T-helper 2 cell treated with Interferon-gamma antibody and Interleukin-4, amounts not matched to agents 5 μg/mL and 100 μg/mL, for 36 hours (primary cell): ENCODE measurements around the gene PGPEP1.
A peak's percentile ranks its signal among the peaks of the same experiment; 100 is the strongest.

Experiments
- DNase-seq: peaks from one replicate; pipeline ENCODE4 v3.0.0; 2021; ENCODE audit warnings: low spot score
- H3K27ac Mint-ChIP-seq: one replicate; pipeline ENCODE4 v1.8.0; 2021; ENCODE audit warnings: mild to moderate bottlenecking, mixed read lengths
- H3K27me3 Mint-ChIP-seq: one replicate; pipeline ENCODE4 v1.8.0; 2021; ENCODE audit warnings: low read depth, mixed read lengths
- H3K36me3 Mint-ChIP-seq: one replicate; pipeline ENCODE4 v1.8.0; 2021; ENCODE audit warnings: low read depth, mixed read lengths
- H3K4me1 Mint-ChIP-seq: one replicate; pipeline ENCODE4 v1.8.0; 2021; ENCODE audit warnings: low read depth, mixed read lengths
- H3K4me3 Mint-ChIP-seq: one replicate; pipeline ENCODE4 v1.8.0; 2022; ENCODE audit warnings: mild to moderate bottlenecking, moderate library complexity, mixed read lengths
- H3K9me3 Mint-ChIP-seq: one replicate; pipeline ENCODE4 v1.8.0; 2021; ENCODE audit warnings: mixed read lengths

Gene PGPEP1, protein sequence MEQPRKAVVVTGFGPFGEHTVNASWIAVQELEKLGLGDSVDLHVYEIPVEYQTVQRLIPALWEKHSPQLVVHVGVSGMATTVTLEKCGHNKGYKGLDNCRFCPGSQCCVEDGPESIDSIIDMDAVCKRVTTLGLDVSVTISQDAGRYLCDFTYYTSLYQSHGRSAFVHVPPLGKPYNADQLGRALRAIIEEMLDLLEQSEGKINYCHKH

DNA sequence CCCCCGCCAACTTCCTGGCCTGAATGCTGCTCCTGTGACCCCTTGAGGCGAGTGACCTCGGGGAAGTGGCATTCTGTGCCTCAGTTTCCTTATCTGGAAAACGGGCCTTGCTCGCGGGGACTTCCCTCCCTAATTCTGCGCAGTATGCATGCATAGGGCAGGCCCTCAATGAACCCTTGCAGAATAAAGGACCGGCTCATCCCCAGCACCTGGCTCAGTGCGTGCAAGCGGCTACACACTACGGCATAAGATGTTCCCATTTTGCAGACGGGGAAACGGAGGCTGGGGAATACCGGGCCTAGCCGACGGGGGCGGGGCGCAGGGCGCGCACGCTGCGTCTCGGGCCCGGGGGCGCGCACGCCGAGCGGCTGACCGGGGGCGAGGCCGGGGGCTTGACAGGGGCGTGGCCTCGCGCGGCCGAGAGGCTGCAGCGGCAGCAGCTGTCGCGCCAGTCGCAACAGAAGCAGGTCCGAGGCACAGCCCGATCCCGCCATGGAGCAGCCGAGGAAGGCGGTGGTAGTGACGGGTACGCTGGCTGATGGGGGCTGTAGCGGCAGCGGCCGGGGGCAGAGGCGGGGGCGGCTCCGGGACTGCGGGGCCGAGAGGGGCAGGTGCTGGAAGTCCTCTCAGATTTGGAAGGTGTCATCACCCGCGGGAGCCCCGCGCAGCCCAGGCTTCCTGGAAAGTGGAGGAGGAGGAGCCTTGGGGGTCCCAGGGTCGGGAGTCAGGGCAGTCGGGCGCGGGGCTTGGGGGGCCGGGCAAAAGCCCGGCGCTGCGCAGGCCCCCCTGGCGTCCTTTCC lies at the start of gene PGPEP1:
TSS of gene PGPEP1 (plus strand) at position 409 of the 800 bp plus-strand sequence. CDS start at position 493, 84 bp downstream.
- peak within 1 kb of the TSS; percentile 91 for H3K4me3 Mint-ChIP-seq
- no peaks in the 10 kb centered on the region for H3K9me3 Mint-ChIP-seq
- DNase-seq: peak; percentile 73

DNA sequence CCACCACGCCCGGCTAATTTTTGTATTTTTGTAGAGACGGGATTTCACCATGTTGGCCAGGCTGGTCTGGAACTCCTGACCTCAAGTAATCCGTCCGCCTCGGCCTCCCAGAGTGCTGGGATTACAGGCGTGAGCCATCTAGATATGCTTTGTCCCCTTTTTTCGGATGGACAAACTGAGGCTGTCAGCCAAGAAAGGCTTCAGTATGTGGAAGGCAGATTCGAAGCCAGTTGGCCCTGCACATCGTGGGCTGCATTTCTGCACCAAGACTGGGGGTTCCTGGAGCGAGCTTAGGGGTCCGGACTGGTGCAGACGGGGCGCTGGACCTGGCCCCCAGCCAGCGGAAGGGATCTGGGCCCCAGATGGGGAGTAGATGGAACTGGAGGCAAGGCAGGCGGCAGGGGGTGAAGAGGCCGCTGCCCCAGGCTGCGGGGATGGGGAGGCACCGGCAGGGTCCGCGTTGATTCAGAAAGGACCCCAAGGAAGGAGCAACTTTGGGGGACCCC lies 49.3 kb upstream of the PGPEP1 start:
- Mint-ChIP-seq H3K36me3 (peaks cover 20% of the 10 kb centered on the region), H3K4me1 (peaks cover 55% of the 10 kb centered on the region), H3K27ac (peak overlapping the region; percentile 94), H3K27me3 (no peaks in the 10 kb centered on the region), H3K9me3 (no peaks in the 10 kb centered on the region), H3K4me3 (peak overlapping the region; percentile 94)
- peak; percentile 41 for DNase-seq

More for the DNA sequence above, at the start of gene PGPEP1:
- no peaks in the 10 kb centered on the region for H3K27me3 Mint-ChIP-seq
- peaks cover 6% of the 10 kb centered on the region for H3K4me1 Mint-ChIP-seq
- peak within 1 kb of the TSS; percentile 87 for H3K27ac Mint-ChIP-seq
- peaks cover 9% of the 10 kb centered on the region for H3K36me3 Mint-ChIP-seq

DNA sequence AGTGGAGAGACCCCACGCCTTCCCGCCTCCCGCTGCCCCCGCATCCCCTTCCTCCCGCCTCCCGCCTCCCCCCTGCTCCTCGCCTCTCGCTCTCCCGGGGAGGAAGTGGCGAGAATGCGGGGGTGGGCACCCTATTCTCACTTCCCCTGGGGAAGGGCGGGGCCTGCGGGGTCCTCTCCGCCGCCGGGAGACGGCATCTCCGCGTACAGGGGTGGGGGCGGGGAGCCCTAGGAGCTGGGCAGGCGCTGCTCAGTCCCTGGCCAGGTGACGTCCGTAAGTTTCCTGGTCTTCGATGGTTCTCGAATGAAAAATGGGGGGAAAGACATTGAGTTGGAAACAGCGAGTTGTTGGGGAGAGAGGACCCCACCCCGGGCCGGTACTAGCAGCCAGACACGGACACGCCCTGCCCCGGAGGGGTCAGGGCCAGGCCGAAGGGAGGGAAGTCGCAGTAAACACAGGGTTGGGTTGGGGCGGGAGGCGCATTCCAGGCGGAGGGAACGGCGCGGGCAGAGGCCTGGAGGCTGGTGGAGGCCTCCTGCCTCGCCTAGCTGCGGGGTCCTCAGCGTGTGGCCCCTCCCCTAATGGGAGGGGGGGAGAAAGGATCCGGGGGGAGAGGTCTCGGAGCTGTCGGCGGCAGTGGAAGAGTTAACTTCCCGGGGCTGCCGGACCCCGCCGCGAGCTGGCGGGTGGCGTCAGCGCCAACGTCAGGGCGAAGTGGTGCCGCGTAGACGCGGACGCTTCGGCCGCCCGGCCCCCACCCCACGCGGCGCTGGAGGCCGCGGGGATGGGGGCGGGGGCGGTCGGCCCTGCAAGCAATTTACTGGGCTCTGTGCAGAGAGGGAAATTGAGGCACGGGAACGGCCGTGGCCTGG lies 48.6 kb upstream of the PGPEP1 start:
- Mint-ChIP-seq H3K27ac (peak overlapping the region; percentile 94), H3K36me3 (peaks cover 22% of the 10 kb centered on the region), H3K4me3 (peak overlapping the region; percentile 94), H3K9me3 (no peaks in the 10 kb centered on the region), H3K27me3 (no peaks in the 10 kb centered on the region), H3K4me1 (peaks cover 52% of the 10 kb centered on the region)
- DNase-seq: peak; percentile 93

DNA sequence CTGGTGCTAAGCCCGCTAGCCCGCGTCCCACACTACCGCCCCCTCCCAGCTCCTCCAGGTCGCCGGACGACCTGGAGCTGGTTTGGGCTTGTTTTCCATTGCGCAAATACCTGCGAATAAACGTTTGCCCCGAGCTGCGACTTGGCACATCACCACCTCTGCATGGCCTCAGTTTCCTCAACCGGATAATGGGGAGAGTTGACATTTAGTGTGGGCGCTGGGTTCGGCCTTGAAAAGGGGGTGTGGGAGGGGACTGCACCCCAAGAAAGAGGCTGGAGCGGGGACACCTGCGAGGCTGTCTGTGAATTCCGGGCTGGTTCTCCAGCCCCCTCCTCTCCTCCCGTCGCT lies 48.0 kb upstream of the PGPEP1 start:
- Mint-ChIP-seq H3K27me3 (no peaks in the 10 kb centered on the region), H3K36me3 (peaks cover 24% of the 10 kb centered on the region), H3K9me3 (no peaks in the 10 kb centered on the region), H3K4me3 (peak overlapping the region; percentile 94), H3K27ac (peak overlapping the region; percentile 94), H3K4me1 (peaks cover 51% of the 10 kb centered on the region)
- peak; percentile 77 for DNase-seq

DNA sequence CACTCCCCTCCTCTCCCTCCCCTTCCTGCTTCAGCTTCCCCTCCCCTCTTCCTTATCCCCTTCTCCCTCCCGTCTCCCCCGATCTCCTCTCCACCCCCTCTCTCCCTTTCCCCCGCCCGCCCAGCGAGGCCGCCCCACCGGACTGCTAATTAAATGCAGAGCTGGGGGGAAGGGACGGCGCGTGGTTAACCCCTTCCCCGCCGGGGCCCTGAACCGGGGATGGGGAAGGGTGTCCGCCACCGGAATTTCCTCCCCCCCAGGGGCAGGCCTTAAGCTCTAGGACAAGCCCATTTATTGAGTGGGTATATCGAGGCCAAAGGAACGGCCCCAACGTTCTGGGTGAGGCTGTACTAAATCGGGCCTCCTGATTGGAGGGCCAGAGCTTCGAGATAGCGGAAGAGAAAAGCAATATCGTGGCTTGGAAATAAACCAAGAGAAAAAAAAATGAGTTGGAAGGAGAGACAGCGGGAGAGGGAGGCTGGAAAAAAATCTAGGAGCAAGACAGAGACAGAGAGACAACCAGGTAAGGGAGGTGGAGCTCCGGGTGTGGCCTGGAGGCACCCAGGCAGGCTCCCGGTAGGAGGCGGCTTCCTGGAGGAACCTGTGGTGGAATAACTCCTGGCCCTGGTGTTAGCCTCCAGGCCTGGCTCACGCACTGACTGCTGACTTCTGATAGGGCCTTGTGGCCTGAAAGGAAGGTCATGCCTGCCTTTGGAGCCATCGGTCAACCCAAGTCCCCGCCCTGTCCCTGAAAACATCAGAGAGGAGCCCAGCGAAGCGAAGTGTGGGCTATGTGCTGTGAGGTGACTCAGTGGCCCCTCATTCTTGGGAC lies 47.4 kb upstream of the PGPEP1 start:
- H3K36me3 Mint-ChIP-seq: peaks cover 24% of the 10 kb centered on the region
- no peaks in the 10 kb centered on the region for H3K27me3 Mint-ChIP-seq
- no peaks in the 10 kb centered on the region for H3K9me3 Mint-ChIP-seq
- peak overlapping the region; percentile 94 for H3K4me3 Mint-ChIP-seq
- peaks cover 51% of the 10 kb centered on the region for H3K4me1 Mint-ChIP-seq
- H3K27ac Mint-ChIP-seq: peak overlapping the region; percentile 94
- peak; percentile 81 for DNase-seq

DNA sequence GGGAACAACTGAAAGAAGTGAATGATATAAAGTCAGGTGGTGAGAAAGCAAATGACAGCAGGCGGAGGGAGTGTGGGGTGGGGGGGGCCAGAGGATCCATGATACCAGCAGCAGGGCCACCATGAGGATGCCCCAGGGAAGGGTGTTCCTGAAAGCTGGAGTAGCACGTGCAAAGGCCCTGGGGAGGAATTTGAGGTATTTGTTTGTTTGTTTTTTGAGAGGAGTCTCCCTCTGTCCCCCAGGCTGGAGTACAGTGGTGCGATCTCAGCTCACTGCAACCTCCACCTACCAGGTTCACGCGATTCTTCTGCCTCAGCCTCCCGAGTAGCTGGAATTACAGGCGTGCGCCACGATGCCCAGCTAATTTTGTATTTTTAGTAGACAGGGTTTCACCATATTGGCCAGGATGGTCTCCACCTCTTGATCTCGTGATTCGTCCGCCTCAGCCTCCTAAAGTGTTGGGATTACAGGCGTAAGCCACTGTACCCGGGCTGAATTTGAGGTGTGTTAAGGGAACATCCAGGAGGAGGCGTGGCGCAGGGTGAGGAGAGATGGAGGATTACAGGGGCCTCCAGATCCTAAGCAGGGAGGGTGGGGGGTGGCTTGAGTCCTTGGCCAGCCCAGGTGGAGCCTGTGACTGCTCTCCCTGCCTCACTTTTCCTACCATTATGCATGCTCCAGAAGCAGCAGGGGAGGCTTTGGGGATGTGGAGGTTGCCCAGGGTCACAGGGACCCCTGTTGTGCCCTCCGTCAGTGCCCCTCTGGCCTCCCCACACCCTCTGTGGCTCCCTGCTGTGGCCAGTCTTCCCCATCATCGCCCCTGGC lies 46.5 kb upstream of the PGPEP1 start:
- H3K36me3 Mint-ChIP-seq: peaks cover 26% of the 10 kb centered on the region
- peak overlapping the region; percentile 94 for H3K4me3 Mint-ChIP-seq
- peak overlapping the region; percentile 94 for H3K27ac Mint-ChIP-seq
- peaks cover 50% of the 10 kb centered on the region for H3K4me1 Mint-ChIP-seq
- no peaks in the 10 kb centered on the region for H3K9me3 Mint-ChIP-seq
- no peaks in the 10 kb centered on the region for H3K27me3 Mint-ChIP-seq
- DNase-seq: no peak

DNA sequence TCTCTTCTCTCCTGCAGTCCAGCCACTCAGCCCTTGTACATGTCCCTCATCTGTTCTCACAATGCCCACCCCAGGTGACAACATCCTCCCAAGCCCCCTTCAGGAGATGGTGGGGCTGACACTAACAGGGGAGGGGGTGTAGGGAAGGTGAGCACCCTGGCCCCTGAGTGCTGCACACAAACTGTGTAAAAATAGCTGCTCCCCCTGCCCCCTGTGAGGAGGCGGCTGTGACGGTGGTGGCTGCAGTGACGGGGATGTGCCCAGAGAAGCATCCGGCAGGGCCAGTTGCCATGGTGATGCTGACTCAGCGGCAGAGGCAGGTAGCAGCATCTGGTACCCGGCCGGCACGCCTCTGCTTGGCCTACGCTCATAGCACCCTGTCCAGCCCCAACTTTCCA lies 45.9 kb upstream of the PGPEP1 start:
- no peaks in the 10 kb centered on the region for H3K9me3 Mint-ChIP-seq
- DNase-seq: peak; percentile 90
- H3K36me3 Mint-ChIP-seq: peaks cover 30% of the 10 kb centered on the region
- H3K27ac Mint-ChIP-seq: peak overlapping the region; percentile 94
- H3K4me1 Mint-ChIP-seq: peaks cover 52% of the 10 kb centered on the region
- H3K4me3 Mint-ChIP-seq: peak overlapping the region; percentile 94
- H3K27me3 Mint-ChIP-seq: no peaks in the 10 kb centered on the region

DNA sequence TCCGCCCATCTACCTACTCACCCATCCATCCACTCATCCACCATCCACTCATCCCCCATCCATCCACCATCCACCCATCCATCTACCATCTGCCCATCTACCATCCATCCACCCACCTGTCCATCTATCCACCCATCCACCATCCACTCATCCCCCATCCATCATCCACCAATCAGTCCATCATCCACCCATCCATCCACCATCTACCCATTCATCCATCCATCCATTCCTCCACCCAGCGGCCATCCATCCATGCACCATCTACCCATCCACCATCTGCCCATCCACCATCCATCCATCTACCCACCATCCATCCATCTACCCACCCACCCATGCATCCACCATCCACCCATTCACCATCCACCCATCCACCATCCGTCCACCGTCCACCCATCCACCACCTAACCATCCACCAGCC lies 45.4 kb upstream of the PGPEP1 start:
- Mint-ChIP-seq H3K36me3 (peaks cover 30% of the 10 kb centered on the region), H3K9me3 (no peaks in the 10 kb centered on the region), H3K4me3 (peak overlapping the region; percentile 94), H3K4me1 (peaks cover 48% of the 10 kb centered on the region), H3K27me3 (no peaks in the 10 kb centered on the region), H3K27ac (peak overlapping the region; percentile 94)
- no peak for DNase-seq

DNA sequence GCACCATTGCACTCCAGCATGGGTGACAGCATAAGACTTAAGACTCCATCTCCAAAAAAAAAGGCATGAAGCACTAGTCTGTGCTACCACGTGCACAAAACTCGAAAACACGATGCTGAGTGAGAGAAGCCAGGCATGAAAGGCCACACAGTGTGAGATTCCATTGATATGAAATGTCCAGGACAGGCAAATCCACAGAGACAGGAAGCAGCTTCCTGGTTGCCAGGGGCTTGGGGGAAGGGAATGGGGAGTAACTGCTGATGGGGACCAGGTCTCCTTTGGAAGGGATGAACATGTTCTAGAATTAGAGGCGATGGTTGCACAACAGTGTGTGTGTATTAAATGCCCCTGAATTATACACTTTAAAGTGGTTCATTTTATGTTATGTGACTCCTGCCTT lies 43.1 kb upstream of the PGPEP1 start:
- Mint-ChIP-seq H3K4me1 (peaks cover 41% of the 10 kb centered on the region), H3K4me3 (no peak overlapping the region), H3K36me3 (peaks cover 28% of the 10 kb centered on the region), H3K27me3 (no peaks in the 10 kb centered on the region), H3K27ac (peak overlapping the region; percentile 54), H3K9me3 (no peaks in the 10 kb centered on the region)
- DNase-seq: no peak

DNA sequence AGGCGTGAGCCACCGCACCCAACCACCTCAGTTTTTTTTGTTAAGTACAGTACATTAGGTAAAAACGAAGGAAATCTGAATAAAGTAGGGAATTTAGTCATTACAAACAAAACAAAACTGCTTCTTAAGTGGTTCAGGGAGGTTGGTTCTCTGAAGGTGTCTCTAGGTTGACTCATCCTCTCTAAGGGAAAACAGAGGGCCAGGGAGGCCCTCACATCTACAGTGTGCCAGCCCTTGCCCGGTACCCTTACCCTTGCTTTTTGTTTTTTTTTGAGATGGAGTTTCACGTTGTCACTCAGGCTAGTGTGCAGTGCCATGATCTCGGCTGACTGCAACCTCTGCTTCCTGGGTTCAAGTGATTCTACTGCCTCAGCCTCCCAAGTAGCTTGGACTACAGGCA lies 41.8 kb upstream of the PGPEP1 start:
- Mint-ChIP-seq H3K9me3 (no peaks in the 10 kb centered on the region), H3K36me3 (peaks cover 31% of the 10 kb centered on the region), H3K27ac (peak overlapping the region; percentile 58), H3K4me3 (no peak overlapping the region), H3K27me3 (no peaks in the 10 kb centered on the region), H3K4me1 (peaks cover 39% of the 10 kb centered on the region)
- DNase-seq: no peak

DNA sequence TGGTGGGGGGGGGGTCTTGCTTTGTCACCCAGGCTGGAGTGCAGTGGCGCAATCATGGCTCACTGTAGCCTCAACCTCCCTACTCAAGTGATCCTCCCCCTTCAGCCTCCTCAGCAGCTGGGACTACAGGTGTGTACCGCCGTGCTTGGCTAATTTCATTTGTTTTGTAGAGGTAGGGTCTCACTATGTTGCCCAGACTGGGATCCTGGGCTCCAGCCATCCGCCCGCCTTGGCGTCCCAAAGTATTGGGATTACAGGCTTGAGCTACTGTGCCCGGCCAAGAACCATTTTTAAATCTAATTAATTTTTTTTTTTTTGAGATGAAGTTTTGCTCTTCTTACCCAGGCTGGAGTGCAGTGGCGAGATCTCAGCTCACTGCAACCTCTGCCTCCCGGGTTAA lies 40.7 kb upstream of the PGPEP1 start:
- DNase-seq: no peak
- Mint-ChIP-seq H3K27me3 (no peaks in the 10 kb centered on the region), H3K36me3 (peaks cover 31% of the 10 kb centered on the region), H3K9me3 (no peaks in the 10 kb centered on the region), H3K4me3 (no peak overlapping the region), H3K4me1 (peaks cover 35% of the 10 kb centered on the region), H3K27ac (peak overlapping the region; percentile 36)

DNA sequence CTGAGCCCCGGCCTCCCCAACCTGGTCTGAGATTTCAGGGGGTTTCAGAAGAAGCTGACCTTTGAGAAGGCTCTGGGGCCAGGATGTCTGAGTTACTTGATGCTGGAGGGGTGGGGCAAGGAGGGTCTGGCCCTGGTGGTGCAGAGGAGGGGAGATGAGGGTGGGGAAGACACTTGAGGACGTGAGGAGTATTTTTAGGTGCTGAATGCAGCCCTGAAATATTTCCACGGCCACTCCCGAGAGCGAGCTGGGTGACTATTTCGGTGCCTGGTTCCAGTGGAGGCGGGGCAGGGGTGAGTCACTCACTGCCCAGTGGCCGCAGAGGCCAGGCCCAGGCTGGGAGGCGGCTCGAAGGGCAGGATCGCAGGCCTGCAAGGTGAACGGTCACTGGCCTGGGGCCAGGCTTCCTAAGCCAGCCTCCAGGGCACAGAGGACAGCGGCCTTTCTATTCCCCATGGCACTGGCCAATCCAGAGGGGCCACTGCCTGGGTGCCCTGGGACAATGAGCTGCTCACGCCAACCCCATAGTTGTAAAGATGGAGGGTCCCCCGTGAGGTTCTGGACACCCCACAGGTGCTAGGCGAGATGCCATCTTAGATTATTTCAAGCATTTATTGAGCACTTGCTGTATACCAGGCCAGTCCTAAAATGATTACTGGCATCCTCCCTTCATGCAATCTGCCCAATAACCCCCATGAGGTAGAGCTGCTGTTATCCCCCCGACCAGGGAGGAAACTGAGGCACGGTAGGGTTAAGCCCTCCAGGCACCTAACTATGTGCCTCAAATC lies 39.3 kb upstream of the PGPEP1 start:
- Mint-ChIP-seq H3K36me3 (peaks cover 25% of the 10 kb centered on the region), H3K9me3 (no peaks in the 10 kb centered on the region), H3K27ac (no peak overlapping the region), H3K27me3 (no peaks in the 10 kb centered on the region), H3K4me3 (peak overlapping the region; percentile 50), H3K4me1 (peaks cover 33% of the 10 kb centered on the region)
- DNase-seq: no peak
